ENCODE measurements around the gene VWA2. TPM values are rescaled to one million over a fixed set of nuclear protein-coding genes. Genes with fewer than 3 reads are reported as not detected.
A peak's percentile ranks its signal among the peaks of the same experiment; 100 is the strongest.

VWA2 gene
- total and polyA plus RNA-seq, 2 of the 4 experiments (the other 2 are of a cell fraction), result not detected

DNA sequence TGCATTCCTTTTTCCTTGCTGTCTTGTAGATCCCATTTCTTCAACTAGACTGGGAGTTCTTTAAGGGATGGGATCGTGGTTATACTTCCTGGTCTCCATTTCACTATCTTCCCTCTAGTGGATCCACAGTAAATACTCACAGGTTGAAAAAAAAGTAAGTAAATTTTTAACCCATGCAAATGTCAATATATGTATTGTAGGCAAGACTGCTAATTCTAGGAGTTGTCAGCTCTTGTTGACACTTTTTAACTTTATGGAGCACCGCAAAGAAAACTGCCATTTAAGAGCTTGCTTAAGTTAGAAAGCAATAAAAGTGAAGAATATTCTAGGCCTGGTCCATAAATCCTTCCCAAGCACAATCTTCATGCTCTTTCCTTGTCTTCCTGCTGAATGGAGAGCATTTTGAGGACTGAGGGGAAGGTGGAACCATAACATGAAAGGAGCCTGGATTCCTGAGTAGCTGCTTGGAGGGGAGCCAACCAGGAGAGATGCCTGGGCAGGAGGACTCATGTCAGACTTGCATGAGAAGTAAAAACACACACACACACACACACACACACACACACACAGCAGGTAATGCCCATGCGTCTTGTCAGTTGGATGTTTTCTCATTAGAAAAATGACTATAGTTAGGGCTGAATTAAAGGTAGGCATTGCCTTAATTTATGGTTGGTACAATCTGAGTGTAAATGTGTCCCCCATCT, 32.2 kb downstream of the VWA2 start:
- no peak overlapping the region for H3K56ac ChIP-seq (ENCODE audit: extremely low read depth, insufficient read depth, low read length)
- BruUV-seq (replicated peaks), result no TSS peak
- peaks cover 7% of the 10 kb centered on the region; the same call in 1 of the 2 replicates for H4K20me1 ChIP-seq (ENCODE audit: insufficient read depth, low read length)
- POLR2A ChIA-PET (ENCODE audit: unreplicated experiment), result no interaction called here
- CTCF ChIA-PET, result interaction anchor here (0.7 kb wide), 1 partner anchor 33 kb away, joined by 3 read pairs; no protein-coding TSS in a partner anchor
- H4K8ac ChIP-seq (ENCODE audit: low read depth in 2 of 2, low read length in 2 of 2), result peak overlapping the region in 1 of 2 experiments; percentile 33; a peak in 1 of 4 replicates
- no peak for DNase-seq
- no peak overlapping the region for H3K4me3 ChIP-seq (ENCODE audit: insufficient read depth, low read depth, low read length)
- H3K18ac ChIP-seq (ENCODE audit: low read depth, low read length), result peak overlapping the region; percentile 26; the same call in 1 of the 2 replicates
- peak overlapping the region; percentile 50 for H2BK120ac ChIP-seq (ENCODE audit: low read depth, low read length)
- WGBS, 2 experiments (ENCODE audit: extremely low coverage in 2 of 2, insufficient read length in 1 of 2), result no CpG with 5 or more reads among the region's 3 CpGs
- H3K27ac ChIP-seq (ENCODE audit: insufficient read depth, low read length), result peak overlapping the region; percentile 19; the same call in 1 of the 2 replicates
- TF ChIP-seq CTCF (conservative IDR thresholded peaks at IDR 0.05; ENCODE audit: low read depth, low read length), result no peak
- no peak for TF ChIP-seq CEBPB (IDR thresholded peaks at IDR 0.05; ENCODE audit: low read depth, low read length)
- TF ChIP-seq CHD1 (IDR thresholded peaks at IDR 0.05; ENCODE audit: low read depth, low read length), result no peak
- no peak for TF ChIP-seq RFX5 (IDR thresholded peaks at IDR 0.05; ENCODE audit: low read depth, low read length)
- TF ChIP-seq, protein P1, sequence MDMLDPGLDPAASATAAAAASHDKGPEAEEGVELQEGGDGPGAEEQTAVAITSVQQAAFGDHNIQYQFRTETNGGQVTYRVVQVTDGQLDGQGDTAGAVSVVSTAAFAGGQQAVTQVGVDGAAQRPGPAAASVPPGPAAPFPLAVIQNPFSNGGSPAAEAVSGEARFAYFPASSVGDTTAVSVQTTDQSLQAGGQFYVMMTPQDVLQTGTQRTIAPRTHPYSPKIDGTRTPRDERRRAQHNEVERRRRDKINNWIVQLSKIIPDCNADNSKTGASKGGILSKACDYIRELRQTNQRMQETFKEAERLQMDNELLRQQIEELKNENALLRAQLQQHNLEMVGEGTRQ (IDR thresholded peaks at IDR 0.05; ENCODE audit: low read depth, low read length), result no peak
- in situ Hi-C loops (cut with MboI; ENCODE audit: low sequenced_read_pairs) (no loop called here), intact Hi-C loops (cut with micrococcal nuclease) (no loop called here), dilution Hi-C loops (cut with HindIII; ENCODE audit: low sequenced_read_pairs, unreplicated experiment) (no loop called here)
- H3K9me3 ChIP-seq (ENCODE audit: control insufficient read depth, insufficient read depth, low read length), result no peaks in the 10 kb centered on the region
- ATAC-seq (ENCODE audit: low read depth), result peak; percentile 12; the same call in 1 of the 2 replicates
- H3K9me1 ChIP-seq (ENCODE audit: insufficient read depth, low read length), result peaks cover 12% of the 10 kb centered on the region
- H3K14ac ChIP-seq (replicated peaks; ENCODE audit: low read depth, low read length), result no peak overlapping the region
- no peaks in the 10 kb centered on the region for H3K79me1 ChIP-seq (ENCODE audit: low read depth in 1 of 2, low read length in 2 of 2)
- peak overlapping the region; percentile 32; the same call in 1 of the 3 replicates for H2BK15ac ChIP-seq (ENCODE audit: low read depth, low read length)
- no peak overlapping the region for H3K23ac ChIP-seq (ENCODE audit: low read depth, low read length)
- H2AFZ ChIP-seq (replicated peaks; ENCODE audit: low read length, poor library complexity), result no peak overlapping the region
- H4K5ac ChIP-seq (ENCODE audit: low read depth, low read length), result no peak overlapping the region
- no peaks in the 10 kb centered on the region for H3K36me3 ChIP-seq (ENCODE audit: control insufficient read depth, insufficient read depth, low read length)
- peaks cover 7% of the 10 kb centered on the region for H3K27me3 ChIP-seq (ENCODE audit: control insufficient read depth, insufficient read depth, low read length)
- no peak overlapping the region for H4K91ac ChIP-seq (ENCODE audit: insufficient read depth, low read depth, low read length)
- peak overlapping the region; percentile 22; the same call in 1 of the 2 replicates for H2AK5ac ChIP-seq (ENCODE audit: low read depth, low read length)
- H3K4me1 ChIP-seq (ENCODE audit: control insufficient read depth, insufficient read depth, low read length), result peaks cover 8% of the 10 kb centered on the region
- no peak overlapping the region for H3K9ac ChIP-seq (ENCODE audit: low read depth, low read length)
- peak overlapping the region; percentile 41 for H3K4ac ChIP-seq (ENCODE audit: low read depth, low read length)
- H2BK20ac ChIP-seq (ENCODE audit: low read depth, low read length), result peak overlapping the region; percentile 2
- no peak overlapping the region for H2AK9ac ChIP-seq (replicated peaks; ENCODE audit: low read depth, low read length, poor library complexity)
- no peak overlapping the region for H3K4me2 ChIP-seq (ENCODE audit: low read depth, low read length)
- peak overlapping the region; percentile 28 for H2BK5ac ChIP-seq (ENCODE audit: low read depth, low read length, poor library complexity, severe bottlenecking)
